ENCODE data around the gene ASTN2.

ASTN2 gene

GRCh38 chr9:117334101-117334500 is 80.8 kb downstream of the ASTN2 start:
- DNase-seq = no peak
- H3K36me3 ChIP-seq = no peaks in the 10 kb centered on the region
- H3K9me3 ChIP-seq = no peaks in the 10 kb centered on the region
- no peaks in the 10 kb centered on the region for H3K27me3 ChIP-seq
- intact Hi-C loops (cut with DNase I; ENCODE audit: low total_unique reads) = no loop called here
- H3K4me3 ChIP-seq = no peak overlapping the region
- no peak overlapping the region for H3K27ac ChIP-seq
- TF ChIP-seq CTCF (IDR thresholded peaks at IDR 0.05) = no peak
- H3K4me1 ChIP-seq = peaks cover 0 to 37% (median 9%) of the 10 kb centered on the region in 4 donors

GRCh38 chr9:117325831-117326230 is 89.0 kb downstream of the ASTN2 start:
- DNase-seq = no peak
- Histone ChIP-seq H3K9me3 (no peaks in the 10 kb centered on the region), H3K4me3 (no peak overlapping the region), H3K27ac (no peak overlapping the region), H3K36me3 (no peaks in the 10 kb centered on the region), H3K27me3 (no peaks in the 10 kb centered on the region), H3K4me1 (peaks cover 0 to 51% (median 11%) of the 10 kb centered on the region in 4 donors)
- no peak for TF ChIP-seq CTCF (IDR thresholded peaks at IDR 0.05)
- intact Hi-C loops (cut with DNase I; ENCODE audit: low total_unique reads) = no loop called here

GRCh38 chr9:117325110-117325731 is 89.6 kb downstream of the ASTN2 start:
- intact Hi-C loops (cut with DNase I; ENCODE audit: low total_unique reads) = no loop called here
- no peak for TF ChIP-seq CTCF (IDR thresholded peaks at IDR 0.05)

GRCh38 chr9:117323390-117323789 is 91.5 kb downstream of the ASTN2 start:
- Histone ChIP-seq H3K27ac (no peak overlapping the region), H3K9me3 (no peaks in the 10 kb centered on the region), H3K4me1 (peaks cover 0 to 30% (median 4%) of the 10 kb centered on the region in 4 donors), H3K27me3 (no peaks in the 10 kb centered on the region), H3K4me3 (no peak overlapping the region), H3K36me3 (no peaks in the 10 kb centered on the region)
- TF ChIP-seq CTCF (IDR thresholded peaks at IDR 0.05) = no peak
- intact Hi-C loops (cut with DNase I; ENCODE audit: low total_unique reads) = no loop called here
- no peak for DNase-seq

More at GRCh38 chr9:117325110-117325731, 89.6 kb downstream of the ASTN2 start:
- Histone ChIP-seq H3K27ac (no peak overlapping the region), H3K27me3 (no peaks in the 10 kb centered on the region), H3K4me3 (no peak overlapping the region), H3K9me3 (no peaks in the 10 kb centered on the region), H3K36me3 (no peaks in the 10 kb centered on the region), H3K4me1 (peaks cover 0 to 45% (median 7%) of the 10 kb centered on the region in 4 donors)
- DNase-seq = no peak

- intact Hi-C loops (cut with DNase I; ENCODE audit: low total_unique reads) = no loop called here
- DNase-seq = no peak
- H3K36me3 ChIP-seq = no peaks in the 10 kb centered on the region
Measured at GRCh38 chr9:117317192-117317591, 97.7 kb downstream of the ASTN2 start.

More at GRCh38 chr9:117317192-117317591, 97.7 kb downstream of the ASTN2 start:
- TF ChIP-seq CTCF (IDR thresholded peaks at IDR 0.05) = no peak
- no peaks in the 10 kb centered on the region for H3K9me3 ChIP-seq
- H3K27me3 ChIP-seq = no peaks in the 10 kb centered on the region
- no peak overlapping the region for H3K4me3 ChIP-seq
- H3K4me1 ChIP-seq = peaks cover 0 to 3% (median 0%) of the 10 kb centered on the region in 4 donors
- no peak overlapping the region for H3K27ac ChIP-seq
